B cell (primary cell): Measurements from ENCODE around the gene LMNTD1.

Experiments
- CTCF ChIP-seq: fragments of 200-600 bp; IDR thresholded peaks from one replicate; pipeline ENCODE4 v1.8.0; 2022; ENCODE audit warnings: antibody characterized with exemption, mild to moderate bottlenecking
- EZH2 ChIP-seq: IDR thresholded peaks from 2 replicates; pipeline ENCODE4 v1.6.1; 2012; ENCODE audit warnings: borderline replicate concordance, low read depth, mild to moderate bottlenecking, moderate library complexity, low read length; ENCODE audit not compliant: insufficient read depth, poor library complexity, severe bottlenecking

GRCh38 chr12:25502596-25502995 lies 50.5 kb downstream of the LMNTD1 start:
- TF ChIP-seq CTCF (no peak), EZH2 (no peak)
